GM12891 (cell line): ENCODE results near the gene PYGO2.
"Not testable (repeated sequence)": the region's sequence is repeated elsewhere in the genome, so short reads cannot be mapped to it uniquely, and the experiment has no call there.

Source experiments
- DNase-seq: peaks from one replicate; pipeline ENCODE4 v3.0.0; 2011; ENCODE audit warnings: low spot score; ENCODE audit not compliant: insufficient read length
- FAIRE-seq: peaks from 2 replicates; lab custom pipeline; 2011; peaks lifted over from hg19 to GRCh38; lab: Jason Lieb, UNC
- PAX5 ChIP-seq: IDR thresholded peaks from 2 replicates; pipeline ENCODE4 v1.6.1; 2011; ENCODE audit warnings: low read length, moderate library complexity, mild to moderate bottlenecking; ENCODE audit not compliant: insufficient read depth, severe bottlenecking
- POLR2A ChIP-seq: IDR thresholded peaks from 2 replicates; pipeline ENCODE4 v1.6.1; 2011; ENCODE audit warnings: low read depth, low read length, control low read depth
- POLR2AphosphoS5 ChIP-seq: IDR thresholded peaks from 2 replicates; pipeline ENCODE4 v1.6.1; 2011; ENCODE audit warnings: low read depth, low read length, control low read depth
- POU2F2 ChIP-seq: IDR thresholded peaks from 2 replicates; pipeline ENCODE4 v1.6.1; 2011; ENCODE audit warnings: low read depth, mild to moderate bottlenecking, control low read depth, low read length, moderate library complexity
- SPI1 ChIP-seq: IDR thresholded peaks from 2 replicates; pipeline ENCODE4 v1.6.1; 2011; ENCODE audit warnings: low read depth, low read length, control low read depth
- TAF1 ChIP-seq: IDR thresholded peaks from 2 replicates; pipeline ENCODE4 v1.6.1; 2011; ENCODE audit warnings: low read depth, low read length, control low read depth

PYGO2 gene

GRCh38 chr1:154978360-154978759, 16.8 kb upstream of the PYGO2 start:
- no peak for DNase-seq
- TF ChIP-seq SPI1, result no peak
- TF ChIP-seq POU2F2, result no peak
- TF ChIP-seq POLR2A, result no peak
- no peak for TF ChIP-seq TAF1
- no peak for TF ChIP-seq PAX5
- no peak for FAIRE-seq

GRCh38 chr1:154977762-154978161, 16.2 kb upstream of the PYGO2 start:
- TF ChIP-seq SPI1, result peak; percentile 50
- DNase-seq, FAIRE-seq: not testable (repeated sequence)

GRCh38 chr1:154975409-154976059, 14.0 kb upstream of the PYGO2 start:
- no peak for DNase-seq
- FAIRE-seq, result peak; percentile 66
- TF ChIP-seq POLR2A (0 out of 2 replicates have a peak, but pooled peaks have one; percentile 31), SPI1 (no peak), POU2F2 (peak; percentile 30; the same call in 1 of the 2 replicates), PAX5 (no peak), POLR2AphosphoS5 (no peak)

- FAIRE-seq (peak; percentile 97), DNase-seq (peak; percentile 68)
- TF ChIP-seq POU2F2 (no peak), POLR2A (peak; percentile 66), TAF1 (peak; percentile 58; the same call in 1 of the 2 replicates), POLR2AphosphoS5 (peak; percentile 62), SPI1 (peak; percentile 64), PAX5 (no peak)
Measured at GRCh38 chr1:154974808-154975408, 13.3 kb upstream of the PYGO2 start.

GRCh38 chr1:154974102-154974807, 12.7 kb upstream of the PYGO2 start, which contains the start of gene CKS1B:
TSS of gene CKS1B (plus strand) at chr1:154974681. CDS start at chr1:154974746, 65 bp downstream.
- FAIRE-seq (no peak), DNase-seq (peak; percentile 81)
- no peak; the same call in 1 of the 2 replicates for TF ChIP-seq POU2F2
- TF ChIP-seq POLR2AphosphoS5, result peak; percentile 80
- peak; percentile 62 for TF ChIP-seq POLR2A
- 0 out of 2 replicates have a peak, but pooled peaks have one; percentile 7 for TF ChIP-seq SPI1

- peak; percentile 79 for DNase-seq
- FAIRE-seq, result peak; percentile 66
- TF ChIP-seq PAX5 (no peak), POU2F2 (0 out of 2 replicates have a peak, but pooled peaks have one; percentile 3), POLR2A (peak; percentile 29; the same call in 1 of the 2 replicates), POLR2AphosphoS5 (no peak; the same call in 1 of the 2 replicates)
Measured at GRCh38 chr1:154973344-154974101, 11.9 kb upstream of the PYGO2 start.

GRCh38 chr1:154972517-154973343, 11.1 kb upstream of the PYGO2 start:
- DNase-seq (no peak), FAIRE-seq (no peak)
- TF ChIP-seq POLR2AphosphoS5, result no peak
- TF ChIP-seq PAX5, result no peak
- TF ChIP-seq SPI1, result no peak
- no peak for TF ChIP-seq POU2F2
- no peak for TF ChIP-seq POLR2A
- no peak for TF ChIP-seq TAF1

- FAIRE-seq, result no peak
- DNase-seq, result no peak
- TF ChIP-seq POLR2A (no peak), TAF1 (no peak), POU2F2 (no peak), POLR2AphosphoS5 (no peak), PAX5 (no peak), SPI1 (no peak)
Measured at GRCh38 chr1:154972213-154972516, 10.6 kb upstream of the PYGO2 start.
